WTC11 (cell line): Measurements from ENCODE around the gene LRSAM1. TPM values are rescaled to one million over a fixed set of nuclear protein-coding genes. Genes with fewer than 3 reads are reported as not detected.

Experiments
- ATAC-seq: fragments of 200-7000 bp; cut with Tn5 transposase; 2 replicates; pipeline ENCODE4 v1.10.0; 2021; ENCODE audit warnings: mild to moderate bottlenecking, moderate library complexity
- CTCF ChIA-PET: fragments of 300-600 bp; sonication (Branson Sonifier 250); formaldehyde crosslinking; loops from one replicate; lab custom pipeline; 2021; ENCODE audit warnings: antibody characterized with exemption; lab: Charles Lee
- POLR2A ChIA-PET: fragments of 350-600 bp; sonication (Branson Sonifier 250); formaldehyde crosslinking; loops from one replicate; lab custom pipeline; 2021; ENCODE audit warnings: antibody characterized with exemption; lab: Charles Lee
- DNase-seq: peaks from one replicate; pipeline ENCODE4 v3.0.0; 2021; ENCODE audit warnings: low spot score
- H3K27ac Mint-ChIP-seq: 2 replicates; pipeline ENCODE4 v1.8.0; 2021; ENCODE audit warnings: mixed read lengths
- H3K27me3 Mint-ChIP-seq: 2 replicates; pipeline ENCODE4 v1.8.0; 2021; ENCODE audit warnings: low read depth, mild to moderate bottlenecking, moderate library complexity, mixed read lengths
- H3K36me3 Mint-ChIP-seq: 2 replicates; pipeline ENCODE4 v1.8.0; 2021; ENCODE audit warnings: mixed read lengths
- H3K4me1 Mint-ChIP-seq: 2 replicates; pipeline ENCODE4 v1.8.0; 2022; ENCODE audit warnings: mixed read lengths
- H3K4me3 Mint-ChIP-seq: 2 replicates; pipeline ENCODE4 v1.8.0; 2021; ENCODE audit warnings: mild to moderate bottlenecking, moderate library complexity, mixed read lengths
- H3K9me3 Mint-ChIP-seq: 2 replicates; pipeline ENCODE4 v1.8.0; 2021; ENCODE audit warnings: mixed read lengths
- CBFB ChIP-seq: sonication (generic); formaldehyde crosslinking; IDR thresholded peaks from 2 replicates; pipeline ENCODE4 v1.8.1; 2022; ENCODE audit warnings: mild to moderate bottlenecking, low read depth, missing genetic modification reagents
- CTCF ChIP-seq: fragments of 200-600 bp; IDR thresholded peaks from 2 replicates; pipeline ENCODE4 v1.8.0; 2022; ENCODE audit warnings: antibody characterized with exemption
- FOXP1 ChIP-seq: sonication (generic); formaldehyde crosslinking; IDR thresholded peaks from 2 replicates; pipeline ENCODE4 v1.8.0; 2022; ENCODE audit warnings: missing genetic modification reagents, mild to moderate bottlenecking, moderate library complexity, borderline replicate concordance
- FOXP4 ChIP-seq: sonication (generic); formaldehyde crosslinking; IDR thresholded peaks from 2 replicates; pipeline ENCODE4 v1.8.0; 2022; ENCODE audit warnings: mild to moderate bottlenecking, missing genetic modification reagents
- GRHL2 ChIP-seq: fragments of 250-450 bp; sonication (Bioruptor Pico); IDR thresholded peaks from 2 replicates; pipeline ENCODE4 v1.8.0; 2022; ENCODE audit warnings: mild to moderate bottlenecking, moderate library complexity; ENCODE audit not compliant: insufficient replicate concordance, severe bottlenecking
- NFE2L1 ChIP-seq: sonication (generic); formaldehyde crosslinking; IDR thresholded peaks from 2 replicates; pipeline ENCODE4 v1.8.1; 2023; ENCODE audit warnings: missing genetic modification reagents
- NR1H2 ChIP-seq: sonication (generic); formaldehyde crosslinking; IDR thresholded peaks from 2 replicates; pipeline ENCODE4 v1.9.0; 2021; ENCODE audit warnings: mild to moderate bottlenecking, moderate library complexity, missing genetic modification reagents
- NR3C1 ChIP-seq: sonication (generic); formaldehyde crosslinking; conservative IDR thresholded peaks from 2 replicates; pipeline ENCODE4 v1.8.1; 2023; ENCODE audit warnings: low read depth, mild to moderate bottlenecking, missing genetic modification reagents
- PREB ChIP-seq: sonication (generic); formaldehyde crosslinking; IDR thresholded peaks from 2 replicates; pipeline ENCODE4 v1.8.1; 2022; ENCODE audit warnings: mild to moderate bottlenecking, missing genetic modification reagents, moderate library complexity, borderline replicate concordance
- RORB ChIP-seq: fragments of 250-450 bp; sonication (Bioruptor Pico); IDR thresholded peaks from 2 replicates; pipeline ENCODE4 v1.9.0; 2021; ENCODE audit warnings: mild to moderate bottlenecking
- TEAD1 ChIP-seq: sonication (generic); formaldehyde crosslinking; IDR thresholded peaks from 2 replicates; pipeline ENCODE4 v1.8.0; 2022; ENCODE audit warnings: mild to moderate bottlenecking, missing genetic modification reagents
- ZNF121 ChIP-seq: sonication (generic); formaldehyde crosslinking; IDR thresholded peaks from 2 replicates; pipeline ENCODE4 v1.8.0; 2023; ENCODE audit warnings: missing genetic modification reagents
- ZNF396 ChIP-seq: fragments of 250-450 bp; sonication (Bioruptor Pico); IDR thresholded peaks from 2 replicates; pipeline ENCODE4 v1.8.0; 2021; ENCODE audit warnings: mild to moderate bottlenecking, moderate library complexity, borderline replicate concordance
- ZNF671 ChIP-seq: fragments of 250-450 bp; sonication (Bioruptor Pico); IDR thresholded peaks from 2 replicates; pipeline ENCODE4 v1.8.0; 2021; ENCODE audit warnings: mild to moderate bottlenecking
- total RNA-seq: library from RNA; stranded (reverse); gene quantifications from 3 replicates; pipeline ENCODE4 v1.2.3, GENCODE V29; 2021

Gene LRSAM1
- total RNA-seq, 1 experiment from 2014 or later = 32.4 TPM

GRCh38 chr9:127550282-127550681, 99.0 kb downstream of the LRSAM1 start:
- ChIA-PET POLR2A (interaction anchor here (0.6 kb wide), 1 partner anchor 647 kb away, joined by 3 read pairs; no protein-coding TSS in a partner anchor), CTCF (interaction anchor here (0.9 to 2.1 kb wide), 4 partner anchors 9 to 185 kb away, joined by 3 to 8 read pairs (median 6); partner anchors contain the start of gene TOR2A)
- no peak for DNase-seq

GRCh38 chr9:127550751-127551150, 99.4 kb downstream of the LRSAM1 start:
- Mint-ChIP-seq H3K4me1 (peaks cover 22% of the 10 kb centered on the region), H3K9me3 (no peaks in the 10 kb centered on the region), H3K27me3 (peaks cover 2% of the 10 kb centered on the region; the same call in 1 of the 2 replicates), H3K4me3 (no peak overlapping the region), H3K27ac (peak overlapping the region; percentile 64), H3K36me3 (no peaks in the 10 kb centered on the region)
- ChIA-PET CTCF (interaction anchor here (1.5 to 1.8 kb wide), 4 partner anchors 10 to 47 kb away, joined by 3 to 8 read pairs (median 4); no protein-coding TSS in a partner anchor), POLR2A (interaction anchor here (0.6 kb wide), 1 partner anchor 647 kb away, joined by 3 read pairs; no protein-coding TSS in a partner anchor)
- ATAC-seq = no peak
- no peak for DNase-seq
- no peak for TF ChIP-seq NFE2L1 (CRISPR knock-in tag)

More at GRCh38 chr9:127550282-127550681, 99.0 kb downstream of the LRSAM1 start:
- H3K27ac Mint-ChIP-seq = peak overlapping the region; percentile 64; the same call in 1 of the 2 replicates
- TF ChIP-seq NR1H2 (CRISPR knock-in tag) (no peak), TEAD1 (no peak), NR3C1 (no peak), CTCF (no peak), FOXP1 (CRISPR knock-in tag) (no peak), ZNF671 (no peak), GRHL2 (CRISPR knock-in tag) (no peak), CBFB (CRISPR knock-in tag) (no peak), FOXP4 (CRISPR knock-in tag) (no peak), ZNF396 (CRISPR knock-in tag) (no peak), ZNF121 (no peak), PREB (no peak), RORB (CRISPR knock-in tag) (no peak)
- H3K9me3 Mint-ChIP-seq = no peaks in the 10 kb centered on the region
- no peaks in the 10 kb centered on the region for H3K36me3 Mint-ChIP-seq
- H3K4me1 Mint-ChIP-seq = peaks cover 22% of the 10 kb centered on the region
- H3K4me3 Mint-ChIP-seq = no peak overlapping the region
- ATAC-seq = no peak
- H3K27me3 Mint-ChIP-seq = peaks cover 2% of the 10 kb centered on the region; the same call in 1 of the 2 replicates

Other genes with a start within 250 kb of the LRSAM1 start
- 17.8 to 22.4 TPM (median 20.3 TPM) in 3 replicates for gene GARNL3, start 186.7 kb upstream of the LRSAM1 start, total RNA-seq
- gene SLC2A8, start 54.3 kb upstream of the LRSAM1 start, total RNA-seq = 30.2 to 37.4 TPM (median 33.9 TPM) in 3 replicates
- 7.6 to 9.0 TPM (median 7.7 TPM) in 3 replicates for gene ZNF79, start 27.1 kb upstream of the LRSAM1 start, total RNA-seq
- gene RPL12, start 104 bp upstream of the LRSAM1 start, total RNA-seq = 1,902 to 2,162 TPM (median 2,101 TPM) in 3 replicates
- gene STXBP1, start 160.8 kb downstream of the LRSAM1 start, total RNA-seq = 37.1 to 45.6 TPM (median 40.3 TPM) in 3 replicates